ACC112 (cell line): ENCODE results near the gene MUC4.
"Not testable (repeated sequence)": the region's sequence is repeated elsewhere in the genome, so short reads cannot be mapped to it uniquely, and the experiment has no call there.

ENCODE experiments used
- H2AFZ ChIP-seq: fragments of 200-600 bp; sonication (generic); one replicate; pipeline ENCODE4 v1.6.0; 2017; ENCODE audit warnings: antibody characterized with exemption, low read length; ENCODE audit not compliant: unreplicated experiment
- H3K27ac ChIP-seq: fragments of 200-600 bp; sonication (generic); 2 replicates; pipeline ENCODE4 v1.5.1; 2014; ENCODE audit warnings: low read depth, mild to moderate bottlenecking, antibody characterized with exemption, low read length, moderate library complexity
- H3K27me3 ChIP-seq: fragments of 200-600 bp; sonication (generic); 2 replicates; pipeline ENCODE4 v1.6.1; 2014; ENCODE audit warnings: mild to moderate bottlenecking, antibody characterized with exemption, low read length, moderate library complexity, mixed read lengths; ENCODE audit not compliant: insufficient read depth
- H3K36me3 ChIP-seq: fragments of 200-600 bp; sonication (generic); 2 replicates; pipeline ENCODE4 v1.6.1; 2016; ENCODE audit warnings: mild to moderate bottlenecking, antibody characterized with exemption, low read length, moderate library complexity, mixed read lengths; ENCODE audit not compliant: insufficient read depth
- H3K4me1 ChIP-seq: fragments of 200-600 bp; sonication (generic); one replicate; pipeline ENCODE4 v1.6.1; 2016; ENCODE audit warnings: low read length, mixed read lengths; ENCODE audit not compliant: insufficient read depth, unreplicated experiment, control insufficient read depth
- H3K4me3 ChIP-seq: fragments of 200-600 bp; sonication (generic); 2 replicates; pipeline ENCODE4 v1.5.1; 2014; ENCODE audit warnings: mild to moderate bottlenecking, low read depth, low read length
- H3K79me2 ChIP-seq: fragments of 200-600 bp; sonication (generic); one replicate; pipeline ENCODE4 v1.6.0; 2016; ENCODE audit warnings: low read length; ENCODE audit not compliant: control insufficient read depth, unreplicated experiment, insufficient read depth

Gene MUC4

DNA sequence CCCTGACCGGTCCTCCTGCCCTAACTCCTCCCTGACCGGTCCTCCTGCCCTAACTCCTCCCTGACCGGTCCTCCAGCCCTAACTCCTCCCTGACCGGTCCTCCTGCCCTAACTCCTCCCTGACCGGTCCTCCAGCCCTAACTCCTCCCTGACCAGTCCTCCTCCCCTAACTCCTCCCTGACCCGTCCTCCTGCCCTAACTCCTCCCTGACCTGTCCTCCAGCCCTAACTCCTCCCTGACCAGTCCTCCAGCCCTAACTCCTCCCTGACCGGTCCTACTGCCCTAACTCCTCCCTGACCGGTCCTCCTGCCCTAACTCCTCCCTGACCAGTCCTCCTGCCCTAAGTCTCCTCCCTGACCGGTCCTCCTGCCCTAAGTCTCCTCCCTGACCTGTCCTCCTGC lies 98.6 kb downstream of the MUC4 start:
- Histone ChIP-seq H3K4me1 (peaks cover 11% of the 10 kb centered on the region), H3K27me3 (peaks cover 17% of the 10 kb centered on the region)
- not testable (repeated sequence) for H3K4me3 ChIP-seq, H3K27ac ChIP-seq, H3K36me3 ChIP-seq, H2AFZ ChIP-seq, H3K79me2 ChIP-seq

DNA sequence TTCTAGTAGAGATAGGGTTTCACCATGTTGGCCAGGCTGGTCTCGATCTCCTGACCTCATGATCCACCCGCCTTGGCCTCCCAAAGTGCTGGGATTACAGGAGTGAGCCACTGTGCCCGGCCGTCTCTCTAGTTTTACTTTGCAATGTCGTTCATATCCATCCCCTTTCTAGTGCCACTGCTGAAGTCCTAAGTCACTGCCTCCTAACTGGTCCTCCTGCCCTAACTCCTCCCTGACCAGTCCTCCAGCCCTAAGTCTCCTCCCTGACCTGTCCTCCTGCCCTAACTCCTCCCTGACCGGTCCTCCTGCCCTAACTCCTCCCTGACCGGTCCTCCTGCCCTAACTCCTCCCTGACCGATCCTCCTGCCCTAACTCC lies 99.2 kb downstream of the MUC4 start:
- H3K36me3 ChIP-seq, H3K79me2 ChIP-seq, H2AFZ ChIP-seq, H3K27ac ChIP-seq, H3K4me3 ChIP-seq: not testable (repeated sequence)
- Histone ChIP-seq H3K4me1 (peaks cover 11% of the 10 kb centered on the region), H3K27me3 (peaks cover 11% of the 10 kb centered on the region)

DNA sequence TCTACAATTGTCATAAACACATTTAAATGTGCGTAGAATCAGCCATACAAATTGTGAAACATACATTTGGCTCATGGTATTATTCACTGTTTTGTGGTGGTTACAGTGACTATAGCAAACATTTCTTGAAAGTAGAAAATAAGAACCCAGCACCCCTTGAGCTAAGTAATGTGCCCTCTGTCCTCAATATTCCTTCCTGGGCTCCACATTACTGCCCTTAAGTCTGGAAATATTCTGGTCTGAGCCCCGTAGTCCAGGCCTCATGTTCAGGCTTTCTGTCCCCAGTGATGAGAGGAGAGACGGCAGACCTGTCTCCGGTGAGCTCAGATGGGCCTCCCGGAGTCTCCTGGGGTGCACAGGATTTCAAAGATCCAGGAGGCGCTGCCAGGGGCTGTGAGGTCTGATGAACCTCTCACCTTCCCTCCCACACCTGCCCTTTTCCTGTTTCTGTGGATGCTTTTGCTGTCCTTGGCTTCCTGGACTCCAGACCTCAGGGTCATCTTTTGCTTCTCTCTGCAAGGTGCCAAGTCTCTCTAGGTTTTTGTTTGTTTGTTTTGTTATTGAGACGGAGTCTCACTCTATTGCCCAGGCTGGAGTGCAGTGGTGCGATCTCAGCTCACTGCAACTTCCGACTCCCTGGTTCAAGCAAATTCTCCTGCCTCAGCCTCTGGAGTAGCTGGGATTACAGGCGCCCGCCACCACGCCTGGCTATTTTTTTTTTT lies 99.8 kb downstream of the MUC4 start:
- H3K36me3 ChIP-seq, result no peaks in the 10 kb centered on the region
- H3K4me3 ChIP-seq, result no peak overlapping the region
- H3K4me1 ChIP-seq, result peaks cover 11% of the 10 kb centered on the region
- peaks cover 6% of the 10 kb centered on the region; the same call in 1 of the 2 replicates for H3K27me3 ChIP-seq
- no peak overlapping the region for H3K27ac ChIP-seq
- no peaks in the 10 kb centered on the region for H3K79me2 ChIP-seq
- H2AFZ ChIP-seq, result no peak overlapping the region

DNA sequence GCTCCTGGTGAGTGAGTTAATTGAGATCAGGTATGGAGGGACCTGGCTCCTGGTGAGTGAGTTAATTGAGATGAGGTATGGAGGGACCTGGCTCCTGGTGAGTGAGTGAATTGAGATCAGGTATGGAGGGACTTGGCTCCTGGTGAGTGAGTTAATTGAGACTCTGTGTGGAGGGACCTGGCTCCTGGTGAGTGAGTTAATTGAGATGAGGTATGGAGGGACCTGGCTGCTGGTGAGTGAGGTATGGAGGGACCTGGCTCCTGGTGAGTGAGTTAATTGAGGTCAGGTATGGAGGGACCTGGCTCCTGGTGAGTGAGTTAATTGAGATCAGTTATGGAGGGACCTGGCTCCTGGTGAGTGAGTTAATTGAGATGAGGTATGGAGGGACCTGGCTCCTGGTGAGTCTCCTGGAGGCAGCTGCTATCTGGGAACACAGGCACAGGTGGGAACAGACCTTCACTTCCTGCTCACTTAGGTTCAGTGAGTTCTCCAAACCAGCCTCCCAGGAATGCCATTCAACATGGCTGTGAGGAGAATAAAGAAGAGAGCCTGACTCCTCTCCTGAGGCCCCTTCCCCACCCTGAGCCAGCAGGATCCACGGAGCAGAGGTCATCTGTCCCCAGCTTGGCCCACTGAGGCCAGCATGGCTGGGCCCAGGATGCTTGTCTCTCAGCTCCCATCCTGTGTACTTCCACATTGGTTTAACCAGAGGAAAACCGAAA lies 100.5 kb downstream of the MUC4 start:
- H3K36me3 ChIP-seq, H2AFZ ChIP-seq, H3K4me3 ChIP-seq, H3K27me3 ChIP-seq, H3K4me1 ChIP-seq, H3K27ac ChIP-seq, H3K79me2 ChIP-seq: not testable (repeated sequence)

DNA sequence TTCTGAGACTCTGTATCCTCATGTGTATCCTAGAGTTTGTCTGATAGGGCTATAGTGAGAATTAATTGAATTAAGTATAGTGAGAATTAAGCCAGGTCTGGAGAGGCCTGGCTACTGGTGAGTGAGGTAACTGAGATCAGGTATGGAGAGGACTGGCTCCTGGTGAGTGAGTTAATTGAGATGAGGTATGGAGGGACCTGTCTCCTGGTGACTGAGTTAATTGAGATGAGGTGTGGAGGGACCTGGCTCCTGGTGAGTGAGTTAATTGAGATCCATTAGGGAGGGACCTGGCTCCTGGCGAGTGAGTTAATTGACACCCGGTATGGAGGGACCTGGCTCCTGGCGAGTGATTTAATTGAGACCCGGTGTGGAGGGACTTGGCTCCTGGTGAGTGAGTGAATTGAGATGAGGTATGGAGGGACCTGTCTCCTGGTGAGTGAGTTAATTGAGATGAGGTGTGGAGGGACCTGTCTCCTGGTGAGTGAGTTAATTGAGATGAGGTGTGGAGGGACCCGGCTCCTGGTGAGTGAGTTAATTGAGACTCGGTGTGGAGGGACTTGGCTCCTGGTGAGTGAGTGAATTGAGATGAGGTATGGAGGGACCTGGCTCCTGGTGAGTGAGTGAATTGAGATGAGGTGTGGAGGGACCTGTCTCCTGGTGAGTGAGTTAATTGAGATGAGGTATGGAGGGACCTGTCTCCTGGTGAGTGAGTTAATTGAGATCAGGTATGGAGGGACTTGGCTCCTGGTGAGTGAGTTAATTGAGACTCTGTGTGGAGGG lies 101.4 kb downstream of the MUC4 start:
- H2AFZ ChIP-seq, H3K4me1 ChIP-seq, H3K79me2 ChIP-seq, H3K27ac ChIP-seq, H3K36me3 ChIP-seq, H3K27me3 ChIP-seq, H3K4me3 ChIP-seq: not testable (repeated sequence)

DNA sequence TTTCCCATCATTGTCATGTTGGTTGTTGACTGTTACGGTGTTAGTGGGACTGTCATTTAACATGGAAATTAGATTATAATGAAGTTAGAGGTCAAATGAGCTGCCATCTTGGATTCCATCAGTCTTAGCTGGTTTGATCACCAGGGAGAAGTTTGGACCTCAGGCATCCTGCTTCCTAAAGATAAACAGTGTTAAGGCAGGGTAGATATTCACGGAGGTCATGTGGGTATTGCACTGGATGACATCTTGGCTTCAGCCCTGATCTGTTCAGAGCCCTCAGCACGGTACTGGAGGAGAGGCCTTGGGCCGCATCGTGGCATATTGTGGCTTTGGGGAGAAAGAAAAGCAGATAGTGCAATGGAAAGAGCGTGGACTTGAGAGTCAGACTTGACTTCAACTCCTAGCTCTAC lies 102.0 kb downstream of the MUC4 start:
- Histone ChIP-seq H3K27ac (no peak overlapping the region), H3K27me3 (peaks cover 9% of the 10 kb centered on the region), H3K4me3 (no peak overlapping the region), H3K4me1 (no peaks in the 10 kb centered on the region), H3K36me3 (no peaks in the 10 kb centered on the region), H2AFZ (no peak overlapping the region), H3K79me2 (no peaks in the 10 kb centered on the region)

DNA sequence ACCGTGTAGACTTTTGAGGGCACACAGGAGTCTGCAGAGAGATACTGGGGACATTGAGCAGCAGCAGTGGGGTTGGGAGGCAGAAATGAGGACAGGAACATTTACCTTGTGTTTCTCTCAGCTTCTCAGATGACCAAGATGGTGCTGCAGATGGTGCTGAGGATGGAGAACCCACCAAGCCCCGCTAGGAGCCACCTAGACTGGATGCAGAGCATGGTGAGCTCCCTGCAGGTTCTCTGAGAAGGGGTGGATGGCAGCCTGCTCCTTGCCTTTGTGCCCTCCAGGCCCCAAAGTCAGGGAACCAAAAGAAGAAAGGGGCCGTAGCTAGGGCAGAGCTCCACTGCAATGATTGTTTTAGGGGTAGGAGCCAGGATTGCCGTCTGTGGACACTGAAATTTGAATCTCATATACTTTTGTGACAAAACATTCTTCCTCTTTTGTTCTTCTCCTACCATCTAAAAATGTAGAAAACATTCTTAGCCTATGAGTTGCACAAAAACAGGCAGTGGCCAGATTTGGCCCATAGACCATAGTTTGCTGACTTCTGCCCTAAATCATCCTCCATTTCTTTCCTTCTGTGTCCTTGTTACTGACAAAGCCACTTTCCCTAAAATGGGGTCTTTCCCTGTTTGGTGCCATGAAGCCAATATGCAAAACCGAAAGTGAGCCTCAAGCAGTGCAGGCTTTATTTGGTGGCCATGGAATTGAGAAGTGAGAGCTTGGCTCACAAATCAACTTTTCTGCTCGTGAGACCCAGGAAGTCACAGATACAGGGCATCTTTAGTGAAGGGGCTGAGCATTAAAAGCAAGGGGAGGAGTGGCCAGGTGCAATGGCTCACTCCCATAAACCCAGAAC lies 102.9 kb downstream of the MUC4 start:
- peaks cover 4% of the 10 kb centered on the region; the same call in 1 of the 2 replicates for H3K27me3 ChIP-seq
- no peak overlapping the region for H3K4me3 ChIP-seq
- H3K79me2 ChIP-seq, result no peaks in the 10 kb centered on the region
- no peak overlapping the region for H2AFZ ChIP-seq
- no peaks in the 10 kb centered on the region for H3K4me1 ChIP-seq
- H3K27ac ChIP-seq, result no peak overlapping the region
- H3K36me3 ChIP-seq, result no peaks in the 10 kb centered on the region

DNA sequence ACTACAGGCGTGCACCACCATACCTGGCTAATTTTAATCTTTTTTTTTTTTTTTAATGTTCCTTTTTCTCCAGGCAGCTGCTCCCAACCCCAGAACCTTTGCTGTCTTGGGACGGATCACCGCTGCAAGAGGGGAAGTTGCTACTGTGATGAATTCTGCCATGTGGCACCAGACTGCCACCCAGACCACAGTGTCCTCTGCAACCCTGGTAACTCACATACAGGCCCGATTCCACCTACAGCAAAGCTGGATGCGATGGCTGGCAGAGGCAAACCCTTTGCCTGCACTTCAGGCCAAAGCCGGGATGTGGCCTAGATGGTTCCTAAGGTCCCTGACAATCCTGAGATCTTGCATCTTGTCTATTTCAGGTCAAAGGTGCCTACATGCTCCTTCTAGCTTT lies 103.7 kb downstream of the MUC4 start:
- no peaks in the 10 kb centered on the region for H3K36me3 ChIP-seq
- H3K4me1 ChIP-seq, result no peaks in the 10 kb centered on the region
- no peak overlapping the region for H2AFZ ChIP-seq
- no peak overlapping the region for H3K4me3 ChIP-seq
- H3K79me2 ChIP-seq, result no peaks in the 10 kb centered on the region
- H3K27me3 ChIP-seq, result peaks cover 4% of the 10 kb centered on the region; the same call in 1 of the 2 replicates
- no peak overlapping the region for H3K27ac ChIP-seq

DNA sequence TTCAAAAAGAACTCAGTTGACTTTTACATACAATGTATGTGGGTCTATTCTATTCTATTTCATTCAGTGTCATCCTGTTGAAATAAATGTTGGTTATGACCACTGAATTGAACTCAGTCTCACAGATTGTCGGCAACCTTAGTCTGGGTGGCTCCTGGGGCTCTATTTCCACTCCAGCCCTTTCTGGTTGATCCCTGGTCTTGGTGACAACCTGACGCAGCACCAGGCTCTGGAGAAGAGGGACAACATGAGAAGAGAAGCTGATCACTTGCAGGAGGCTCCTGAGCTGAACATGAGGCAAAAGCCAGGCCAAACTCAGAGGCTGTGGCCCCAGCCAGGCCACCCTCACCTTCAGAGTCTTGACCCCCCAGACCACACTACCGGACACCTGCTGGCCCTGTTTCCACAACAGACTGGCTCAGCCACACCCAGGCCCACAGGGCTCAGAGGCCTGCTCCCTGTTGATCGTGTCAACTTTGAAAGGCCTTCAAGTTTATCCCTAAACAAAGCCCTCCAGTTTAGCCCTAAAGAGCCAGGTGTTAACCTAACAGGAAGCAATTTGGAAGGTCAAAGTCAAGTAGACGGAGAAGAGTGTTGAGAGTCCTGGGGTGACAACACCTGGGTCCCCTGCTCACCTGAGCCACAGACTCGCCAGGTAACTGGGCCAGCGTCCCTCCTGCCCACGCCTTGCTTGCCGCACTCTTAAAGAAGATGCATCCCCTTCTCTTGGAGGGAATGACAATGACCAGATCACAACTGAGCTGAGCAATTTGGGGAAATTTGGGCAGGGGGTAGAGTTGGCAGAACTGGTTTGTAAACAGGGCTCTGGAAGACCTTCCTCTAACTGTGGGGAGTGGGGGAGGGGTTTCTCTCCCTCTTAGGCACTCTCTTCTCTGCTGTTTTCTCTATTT lies 106.4 kb downstream of the MUC4 start:
- Histone ChIP-seq H3K36me3 (no peaks in the 10 kb centered on the region), H3K27me3 (peaks cover 4% of the 10 kb centered on the region; the same call in 1 of the 2 replicates), H3K4me1 (no peaks in the 10 kb centered on the region), H3K4me3 (no peak overlapping the region), H2AFZ (no peak overlapping the region), H3K79me2 (no peaks in the 10 kb centered on the region), H3K27ac (no peak overlapping the region)
